GM12875 (cell line): ENCODE results near the gene MYOM1.

Experiments
- H3K4me3 ChIP-seq: one replicate; pipeline ENCODE4 v1.5.1; 2011; ENCODE audit warnings: low read depth, low read length, control low read depth
- TF ChIP-seq, protein P1 (sequence below): IDR thresholded peaks from 2 replicates; pipeline ENCODE4 v1.5.1; 2011; ENCODE audit warnings: low read depth, mild to moderate bottlenecking, control low read depth, inconsistent platforms, low read length, moderate library complexity, borderline replicate concordance; ENCODE audit not compliant: insufficient read depth

Gene MYOM1

GRCh38 chr18:3238742-3239141 lies 19.0 kb upstream of the MYOM1 start:
- no peak overlapping the region for H3K4me3 ChIP-seq
- TF ChIP-seq, protein P1, sequence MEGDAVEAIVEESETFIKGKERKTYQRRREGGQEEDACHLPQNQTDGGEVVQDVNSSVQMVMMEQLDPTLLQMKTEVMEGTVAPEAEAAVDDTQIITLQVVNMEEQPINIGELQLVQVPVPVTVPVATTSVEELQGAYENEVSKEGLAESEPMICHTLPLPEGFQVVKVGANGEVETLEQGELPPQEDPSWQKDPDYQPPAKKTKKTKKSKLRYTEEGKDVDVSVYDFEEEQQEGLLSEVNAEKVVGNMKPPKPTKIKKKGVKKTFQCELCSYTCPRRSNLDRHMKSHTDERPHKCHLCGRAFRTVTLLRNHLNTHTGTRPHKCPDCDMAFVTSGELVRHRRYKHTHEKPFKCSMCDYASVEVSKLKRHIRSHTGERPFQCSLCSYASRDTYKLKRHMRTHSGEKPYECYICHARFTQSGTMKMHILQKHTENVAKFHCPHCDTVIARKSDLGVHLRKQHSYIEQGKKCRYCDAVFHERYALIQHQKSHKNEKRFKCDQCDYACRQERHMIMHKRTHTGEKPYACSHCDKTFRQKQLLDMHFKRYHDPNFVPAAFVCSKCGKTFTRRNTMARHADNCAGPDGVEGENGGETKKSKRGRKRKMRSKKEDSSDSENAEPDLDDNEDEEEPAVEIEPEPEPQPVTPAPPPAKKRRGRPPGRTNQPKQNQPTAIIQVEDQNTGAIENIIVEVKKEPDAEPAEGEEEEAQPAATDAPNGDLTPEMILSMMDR = no peak

GRCh38 chr18:3236470-3236869 lies 16.7 kb upstream of the MYOM1 start:
- no peak overlapping the region for H3K4me3 ChIP-seq
- TF ChIP-seq, protein P1 = no peak

- TF ChIP-seq, protein P1 = no peak
These were observed 16.1 kb upstream of the MYOM1 start for GRCh38 chr18:3235846-3236245.

GRCh38 chr18:3234457-3234856 lies 14.7 kb upstream of the MYOM1 start:
- H3K4me3 ChIP-seq = no peak overlapping the region
- TF ChIP-seq, protein P1 = no peak

More at GRCh38 chr18:3235846-3236245, 16.1 kb upstream of the MYOM1 start:
- no peak overlapping the region for H3K4me3 ChIP-seq

DNA sequence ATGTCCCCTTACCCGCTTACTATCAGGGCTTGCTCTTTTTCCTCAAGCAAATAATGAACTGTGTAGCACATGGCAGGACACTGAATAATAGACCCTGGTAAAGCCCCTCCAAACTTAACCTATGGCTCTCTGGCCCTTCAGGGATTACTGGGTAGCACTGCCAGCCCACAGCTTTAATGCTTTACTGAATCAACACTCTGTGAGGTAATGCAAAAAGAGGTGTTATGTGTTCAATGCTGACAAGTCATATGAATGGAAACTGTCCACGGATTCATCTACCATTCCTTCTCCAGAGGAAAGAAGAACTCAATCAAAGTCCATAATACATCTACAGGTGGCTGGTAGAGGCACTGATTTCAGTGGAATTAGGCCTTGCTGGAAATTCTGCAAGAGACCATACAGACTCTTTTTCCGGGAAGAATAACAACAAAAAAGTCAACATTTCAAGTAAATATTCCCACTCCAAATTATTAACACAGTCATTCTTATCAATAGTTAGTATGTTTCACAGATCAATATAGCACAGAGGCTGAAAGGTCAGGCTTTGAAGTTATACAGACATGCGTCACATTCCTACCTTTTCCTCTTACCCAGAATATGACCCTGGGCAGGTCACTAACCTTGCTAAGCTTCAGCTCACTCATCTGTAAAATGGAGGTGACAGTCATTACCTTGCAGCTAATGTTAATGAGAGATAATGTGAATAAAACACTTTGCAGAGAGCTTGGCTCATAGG lies 13.8 kb upstream of the MYOM1 start:
- H3K4me3 ChIP-seq = no peak overlapping the region
- TF ChIP-seq, protein P1 = no peak

DNA sequence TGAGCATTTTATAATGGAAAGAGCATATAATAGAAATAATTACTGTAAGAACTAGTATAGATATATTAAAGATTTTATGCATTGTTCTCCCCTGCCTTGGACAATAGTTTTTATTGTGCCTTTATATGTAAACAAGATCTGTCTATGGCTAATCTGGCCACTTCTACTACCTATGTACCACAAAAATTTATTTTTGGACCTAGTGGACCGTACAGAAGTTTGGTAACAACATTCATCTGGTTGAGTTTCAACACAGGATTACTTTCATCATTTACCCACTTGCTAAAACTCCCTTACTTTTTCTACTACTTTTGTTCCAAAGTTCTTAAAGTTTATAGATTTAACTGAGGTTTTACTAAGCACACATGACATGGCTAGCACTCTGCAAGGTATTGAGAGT lies 13.2 kb upstream of the MYOM1 start:
- TF ChIP-seq, protein P1 = no peak
- H3K4me3 ChIP-seq = no peak overlapping the region
